ENCODE results near the gene OIP5. TPM values are rescaled to one million over a fixed set of nuclear protein-coding genes. Genes with fewer than 3 reads are reported as not detected.

OIP5 gene
- total and polyA plus RNA-seq, 2 donors (not counting 3 experiments of a cell fraction or from before 2014, with no cell fraction given), result 11.4 to 11.8 TPM

- FAIRE-seq (no peak), DNase-seq (ENCODE audit: low read depth, low spot score) (no peak)
- H3K9me1 ChIP-seq (replicated peaks; ENCODE audit: control insufficient read depth, extremely low read depth, insufficient read depth, low read length), result no peaks in the 10 kb centered on the region
- dilution Hi-C loops (cut with MboI; ENCODE audit: extremely low pct_ligation_motif_present, low sequenced_read_pairs), result no loop called here
- TF ChIP-seq MYC (IDR thresholded peaks at IDR 0.05; ENCODE audit: low read depth, low read length) (no peak), CTCF (IDR thresholded peaks at IDR 0.05; ENCODE audit: extremely low read depth in 1 of 2, insufficient read depth in 1 of 2, low read depth in 1 of 2, low read length in 2 of 2) (no peak), JUN (IDR thresholded peaks at IDR 0.05; ENCODE audit: borderline replicate concordance, insufficient read depth, insufficient read length, low read depth) (no peak), GATA2 (IDR thresholded peaks at IDR 0.05; ENCODE audit: insufficient read depth, insufficient read length, low read depth, low read length) (no peak), POLR2A (IDR thresholded peaks at IDR 0.05; ENCODE audit: low read depth, low read length) (no peak), POLR2AphosphoS5 (IDR thresholded peaks at IDR 0.05; ENCODE audit: insufficient read depth, low read depth, low read length) (no peak), FOS (IDR thresholded peaks at IDR 0.05; ENCODE audit: borderline replicate concordance, insufficient read depth, low read length) (no peak), EZH2 (IDR thresholded peaks at IDR 0.05; ENCODE audit: borderline replicate concordance, low read depth, low read length, severe bottlenecking) (no peak)
- TF ChIP-seq, protein P1, sequence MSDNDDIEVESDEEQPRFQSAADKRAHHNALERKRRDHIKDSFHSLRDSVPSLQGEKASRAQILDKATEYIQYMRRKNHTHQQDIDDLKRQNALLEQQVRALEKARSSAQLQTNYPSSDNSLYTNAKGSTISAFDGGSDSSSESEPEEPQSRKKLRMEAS (IDR thresholded peaks at IDR 0.05; ENCODE audit: insufficient read depth, insufficient read length), result no peak
- POLR2A ChIA-PET, result no interaction called here
- H3K9ac ChIP-seq (replicated peaks; ENCODE audit: extremely low read depth, insufficient read depth, low read length), result no peak overlapping the region
- intact Hi-C loops (cut with micrococcal nuclease), result no loop called here
- no peaks in the 10 kb centered on the region for H3K27me3 ChIP-seq (ENCODE audit: control insufficient read depth in 2 of 2, insufficient read depth in 2 of 2, low read length in 2 of 2)
- no peaks in the 10 kb centered on the region for H4K20me1 ChIP-seq (replicated peaks; ENCODE audit: control insufficient read depth, extremely low read depth, insufficient read depth, low read length)
- H3K4me3 ChIP-seq (replicated peaks in 1 of 3; ENCODE audit: insufficient read depth in 1 of 3, low read depth in 1 of 3, low read length in 3 of 3), result no peak overlapping the region
- no peak overlapping the region for H3K4me2 ChIP-seq (ENCODE audit: insufficient read depth, low read length)
- BruUV-seq (replicated peaks), result no TSS peak
- CTCF ChIA-PET, result no interaction called here
- peaks cover 83% of the 10 kb centered on the region for H3K79me2 ChIP-seq (ENCODE audit: control insufficient read depth, insufficient read depth, low read length)
- H3K27ac ChIP-seq (ENCODE audit: insufficient read depth, low read depth, low read length), result no peak overlapping the region
- H3K36me3 ChIP-seq (ENCODE audit: control insufficient read depth in 2 of 2, extremely low read depth in 1 of 2, insufficient read depth in 2 of 2, low read length in 2 of 2), result peaks cover 4 to 7% of the 10 kb centered on the region in 2 experiments
- H2AFZ ChIP-seq (ENCODE audit: low read depth, low read length), result no peak overlapping the region
- H3K4me1 ChIP-seq (ENCODE audit: control insufficient read depth, extremely low read depth, insufficient read depth, low read length), result peaks cover 12% of the 10 kb centered on the region
- H3K9me3 ChIP-seq (replicated peaks; ENCODE audit: control insufficient read depth, insufficient read depth, low read length), result no peaks in the 10 kb centered on the region
Observed at GRCh38 chr15:41337047-41337446, 4.7 kb upstream of the OIP5 start.

All from endothelial cell of umbilical vein (primary cell).